ENCODE results near the gene RTN4R.

The RTN4R gene

GRCh38 chr22:20211409-20211996, 56.6 kb downstream of the RTN4R start:
- in situ Hi-C loops (cut with MboI; ENCODE audit: low pct_unique_long_range_greater_than_20kb, low sequenced_read_pairs), result no loop called here
- no peak for DNase-seq

- in situ Hi-C loops (cut with MboI; ENCODE audit: low pct_unique_long_range_greater_than_20kb, low sequenced_read_pairs), result no loop called here
- DNase-seq, result no peak
These were observed 57.6 kb downstream of the RTN4R start for GRCh38 chr22:20210473-20211059.

GRCh38 chr22:20209761-20210250, 58.3 kb downstream of the RTN4R start:
- in situ Hi-C loops (cut with MboI; ENCODE audit: low pct_unique_long_range_greater_than_20kb, low sequenced_read_pairs), result no loop called here
- DNase-seq, result no peak

- no peak for DNase-seq
- in situ Hi-C loops (cut with MboI; ENCODE audit: low pct_unique_long_range_greater_than_20kb, low sequenced_read_pairs), result no loop called here
These were observed 59.3 kb downstream of the RTN4R start for GRCh38 chr22:20208713-20209310.

- no peak for DNase-seq
- in situ Hi-C loops (cut with MboI; ENCODE audit: low pct_unique_long_range_greater_than_20kb, low sequenced_read_pairs), result no loop called here
These were observed 60.7 kb downstream of the RTN4R start for GRCh38 chr22:20207277-20208025.

GRCh38 chr22:20206709-20207215, 61.4 kb downstream of the RTN4R start:
- no peak for DNase-seq
- in situ Hi-C loops (cut with MboI; ENCODE audit: low pct_unique_long_range_greater_than_20kb, low sequenced_read_pairs), result no loop called here

- DNase-seq, result peak; percentile 84
- in situ Hi-C loops (cut with MboI; ENCODE audit: low pct_unique_long_range_greater_than_20kb, low sequenced_read_pairs), result no loop called here
These were observed 62.0 kb downstream of the RTN4R start for GRCh38 chr22:20205964-20206708.

GRCh38 chr22:20205464-20205963, 62.6 kb downstream of the RTN4R start:
- in situ Hi-C loops (cut with MboI; ENCODE audit: low pct_unique_long_range_greater_than_20kb, low sequenced_read_pairs), result no loop called here
- DNase-seq, result no peak

- in situ Hi-C loops (cut with MboI; ENCODE audit: low pct_unique_long_range_greater_than_20kb, low sequenced_read_pairs), result no loop called here
These were observed 63.3 kb downstream of the RTN4R start for GRCh38 chr22:20204806-20205205.

GRCh38 chr22:20204311-20204710, 63.8 kb downstream of the RTN4R start:
- in situ Hi-C loops (cut with MboI; ENCODE audit: low pct_unique_long_range_greater_than_20kb, low sequenced_read_pairs), result no loop called here
- no peak for DNase-seq

More at GRCh38 chr22:20204806-20205205, 63.3 kb downstream of the RTN4R start:
- DNase-seq, result no peak

GRCh38 chr22:20203552-20204201, 64.4 kb downstream of the RTN4R start:
- in situ Hi-C loops (cut with MboI; ENCODE audit: low pct_unique_long_range_greater_than_20kb, low sequenced_read_pairs), result no loop called here
- no peak for DNase-seq

- in situ Hi-C loops (cut with MboI; ENCODE audit: low pct_unique_long_range_greater_than_20kb, low sequenced_read_pairs), result no loop called here
- no peak for DNase-seq
These were observed 65.0 kb downstream of the RTN4R start for GRCh38 chr22:20203142-20203551.

GRCh38 chr22:20201837-20202392, 66.2 kb downstream of the RTN4R start:
- in situ Hi-C loops (cut with MboI; ENCODE audit: low pct_unique_long_range_greater_than_20kb, low sequenced_read_pairs), result no loop called here
- no peak for DNase-seq

- in situ Hi-C loops (cut with MboI; ENCODE audit: low pct_unique_long_range_greater_than_20kb, low sequenced_read_pairs), result no loop called here
- no peak for DNase-seq
These were observed 68.2 kb downstream of the RTN4R start for GRCh38 chr22:20199906-20200305.

GRCh38 chr22:20199413-20199842, 68.7 kb downstream of the RTN4R start:
- in situ Hi-C loops (cut with MboI; ENCODE audit: low pct_unique_long_range_greater_than_20kb, low sequenced_read_pairs), result no loop called here

GRCh38 chr22:20198557-20199319, 69.4 kb downstream of the RTN4R start:
- in situ Hi-C loops (cut with MboI; ENCODE audit: low pct_unique_long_range_greater_than_20kb, low sequenced_read_pairs), result no loop called here
- no peak for DNase-seq

More at GRCh38 chr22:20199413-20199842, 68.7 kb downstream of the RTN4R start:
- DNase-seq, result no peak

GRCh38 chr22:20197407-20198030, 70.6 kb downstream of the RTN4R start:
- no peak for DNase-seq
- in situ Hi-C loops (cut with MboI; ENCODE audit: low pct_unique_long_range_greater_than_20kb, low sequenced_read_pairs), result no loop called here

Measured in KBM-7 (cell line).